Measurements from ENCODE around the gene NRXN3. TPM values are rescaled to one million over a fixed set of nuclear protein-coding genes. Genes with fewer than 3 reads are reported as not detected.

Gene NRXN3
- polyA plus RNA-seq, 1 donor from 2014 or later, result 110 TPM

DNA sequence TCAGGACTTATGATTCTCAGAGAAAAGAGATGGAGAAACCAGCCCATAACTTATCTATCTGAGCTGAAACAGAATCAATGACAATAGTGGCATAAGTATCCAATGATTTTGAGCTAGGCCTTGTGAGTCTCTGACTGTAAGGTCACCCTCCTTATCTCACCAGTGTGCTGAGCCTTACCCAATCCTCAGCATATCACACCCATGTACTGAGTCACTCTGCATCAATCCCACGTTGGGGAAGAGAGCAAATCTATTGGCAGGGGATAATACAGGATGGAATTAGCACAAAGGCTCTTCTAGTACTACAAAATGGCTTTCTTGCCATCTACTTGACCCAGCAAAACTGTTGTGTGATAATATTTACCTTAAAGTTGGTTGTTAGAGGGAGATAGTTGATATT is 997.8 kb downstream of the NRXN3 start:
- Histone ChIP-seq H2AFZ (ENCODE audit: low read depth, low read length) (no peak overlapping the region), H3K4me3 (ENCODE audit: low read length) (no peak overlapping the region), H3K9me2 (ENCODE audit: insufficient read depth, low read length) (no peaks in the 10 kb centered on the region), H3K27ac (ENCODE audit: low read length) (no peak overlapping the region), H4K20me1 (ENCODE audit: insufficient read depth) (no peaks in the 10 kb centered on the region), H3K27me3 (ENCODE audit: insufficient read depth, low read depth, low read length) (no peaks in the 10 kb centered on the region), H3F3A (ENCODE audit: insufficient read depth, low read length, poor library complexity, severe bottlenecking) (peaks cover 3% of the 10 kb centered on the region), H3K9ac (ENCODE audit: low read length) (no peak overlapping the region), H3K9me3 (ENCODE audit: low read length) (no peaks in the 10 kb centered on the region), H3K79me2 (replicated peaks; ENCODE audit: insufficient read depth, low read length) (peaks cover 3% of the 10 kb centered on the region), H3K36me3 (ENCODE audit: insufficient read depth, low read length) (no peaks in the 10 kb centered on the region), H3K4me2 (ENCODE audit: low read length) (no peak overlapping the region)
- no peak for TF ChIP-seq SMC3 (conservative IDR thresholded peaks at IDR 0.05; ENCODE audit: poor library complexity)
- TF ChIP-seq, protein P1, sequence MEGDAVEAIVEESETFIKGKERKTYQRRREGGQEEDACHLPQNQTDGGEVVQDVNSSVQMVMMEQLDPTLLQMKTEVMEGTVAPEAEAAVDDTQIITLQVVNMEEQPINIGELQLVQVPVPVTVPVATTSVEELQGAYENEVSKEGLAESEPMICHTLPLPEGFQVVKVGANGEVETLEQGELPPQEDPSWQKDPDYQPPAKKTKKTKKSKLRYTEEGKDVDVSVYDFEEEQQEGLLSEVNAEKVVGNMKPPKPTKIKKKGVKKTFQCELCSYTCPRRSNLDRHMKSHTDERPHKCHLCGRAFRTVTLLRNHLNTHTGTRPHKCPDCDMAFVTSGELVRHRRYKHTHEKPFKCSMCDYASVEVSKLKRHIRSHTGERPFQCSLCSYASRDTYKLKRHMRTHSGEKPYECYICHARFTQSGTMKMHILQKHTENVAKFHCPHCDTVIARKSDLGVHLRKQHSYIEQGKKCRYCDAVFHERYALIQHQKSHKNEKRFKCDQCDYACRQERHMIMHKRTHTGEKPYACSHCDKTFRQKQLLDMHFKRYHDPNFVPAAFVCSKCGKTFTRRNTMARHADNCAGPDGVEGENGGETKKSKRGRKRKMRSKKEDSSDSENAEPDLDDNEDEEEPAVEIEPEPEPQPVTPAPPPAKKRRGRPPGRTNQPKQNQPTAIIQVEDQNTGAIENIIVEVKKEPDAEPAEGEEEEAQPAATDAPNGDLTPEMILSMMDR (IDR thresholded peaks at IDR 0.05; ENCODE audit: poor library complexity, severe bottlenecking), result no peak
- no peak for TF ChIP-seq TAF1 (IDR thresholded peaks at IDR 0.05; ENCODE audit: low read depth)
- TF ChIP-seq RAD21 (conservative IDR thresholded peaks at IDR 0.05), result no peak
- TF ChIP-seq POLR2AphosphoS5 (IDR thresholded peaks at IDR 0.05), result no peak
- TF ChIP-seq EZH2 (IDR thresholded peaks at IDR 0.05; ENCODE audit: borderline replicate concordance, insufficient read depth, low read length, poor library complexity, severe bottlenecking), result no peak
- TF ChIP-seq EP300 (conservative IDR thresholded peaks at IDR 0.05; ENCODE audit: poor library complexity, severe bottlenecking), result no peak
- TF ChIP-seq MXI1 (conservative IDR thresholded peaks at IDR 0.05; ENCODE audit: poor library complexity, severe bottlenecking), result no peak
- TF ChIP-seq, protein P2, sequence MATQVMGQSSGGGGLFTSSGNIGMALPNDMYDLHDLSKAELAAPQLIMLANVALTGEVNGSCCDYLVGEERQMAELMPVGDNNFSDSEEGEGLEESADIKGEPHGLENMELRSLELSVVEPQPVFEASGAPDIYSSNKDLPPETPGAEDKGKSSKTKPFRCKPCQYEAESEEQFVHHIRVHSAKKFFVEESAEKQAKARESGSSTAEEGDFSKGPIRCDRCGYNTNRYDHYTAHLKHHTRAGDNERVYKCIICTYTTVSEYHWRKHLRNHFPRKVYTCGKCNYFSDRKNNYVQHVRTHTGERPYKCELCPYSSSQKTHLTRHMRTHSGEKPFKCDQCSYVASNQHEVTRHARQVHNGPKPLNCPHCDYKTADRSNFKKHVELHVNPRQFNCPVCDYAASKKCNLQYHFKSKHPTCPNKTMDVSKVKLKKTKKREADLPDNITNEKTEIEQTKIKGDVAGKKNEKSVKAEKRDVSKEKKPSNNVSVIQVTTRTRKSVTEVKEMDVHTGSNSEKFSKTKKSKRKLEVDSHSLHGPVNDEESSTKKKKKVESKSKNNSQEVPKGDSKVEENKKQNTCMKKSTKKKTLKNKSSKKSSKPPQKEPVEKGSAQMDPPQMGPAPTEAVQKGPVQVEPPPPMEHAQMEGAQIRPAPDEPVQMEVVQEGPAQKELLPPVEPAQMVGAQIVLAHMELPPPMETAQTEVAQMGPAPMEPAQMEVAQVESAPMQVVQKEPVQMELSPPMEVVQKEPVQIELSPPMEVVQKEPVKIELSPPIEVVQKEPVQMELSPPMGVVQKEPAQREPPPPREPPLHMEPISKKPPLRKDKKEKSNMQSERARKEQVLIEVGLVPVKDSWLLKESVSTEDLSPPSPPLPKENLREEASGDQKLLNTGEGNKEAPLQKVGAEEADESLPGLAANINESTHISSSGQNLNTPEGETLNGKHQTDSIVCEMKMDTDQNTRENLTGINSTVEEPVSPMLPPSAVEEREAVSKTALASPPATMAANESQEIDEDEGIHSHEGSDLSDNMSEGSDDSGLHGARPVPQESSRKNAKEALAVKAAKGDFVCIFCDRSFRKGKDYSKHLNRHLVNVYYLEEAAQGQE (IDR thresholded peaks at IDR 0.05; ENCODE audit: borderline replicate concordance), result no peak

DNA sequence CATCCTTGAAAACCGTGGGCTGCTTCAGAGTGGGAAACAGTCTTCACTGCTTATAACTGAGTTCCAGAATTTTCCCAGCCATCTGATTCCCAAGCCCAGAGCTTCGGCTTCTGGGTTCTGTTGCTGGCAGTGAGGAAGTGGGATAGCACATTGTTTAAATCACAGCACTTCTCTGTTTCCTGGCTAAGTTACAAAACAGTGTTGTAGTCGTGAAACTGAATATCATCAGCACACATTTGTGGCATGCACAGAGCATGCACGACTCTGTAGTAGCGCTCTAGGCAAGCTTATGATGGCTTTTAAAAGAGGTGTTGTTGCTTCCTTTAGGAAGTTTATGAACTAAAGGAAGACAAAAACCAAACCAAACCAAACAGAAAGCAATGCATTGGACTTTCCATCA is 1005.5 kb downstream of the NRXN3 start:
- H4K20me1 ChIP-seq (ENCODE audit: insufficient read depth), result no peaks in the 10 kb centered on the region
- H3K79me2 ChIP-seq (replicated peaks; ENCODE audit: insufficient read depth, low read length), result no peaks in the 10 kb centered on the region
- no peaks in the 10 kb centered on the region for H3K36me3 ChIP-seq (ENCODE audit: insufficient read depth, low read length)
- H3K4me2 ChIP-seq (ENCODE audit: low read length), result no peak overlapping the region
- H2AFZ ChIP-seq (ENCODE audit: low read depth, low read length), result no peak overlapping the region
- no peaks in the 10 kb centered on the region for H3K27me3 ChIP-seq (ENCODE audit: insufficient read depth, low read depth, low read length)
- no peaks in the 10 kb centered on the region for H3K9me3 ChIP-seq (ENCODE audit: low read length)
- no peak overlapping the region for H3K4me3 ChIP-seq (ENCODE audit: low read length)
- H3K27ac ChIP-seq (ENCODE audit: low read length), result no peak overlapping the region
- no peak overlapping the region for H3K9ac ChIP-seq (ENCODE audit: low read length)
- TF ChIP-seq EP300 (conservative IDR thresholded peaks at IDR 0.05; ENCODE audit: poor library complexity, severe bottlenecking) (no peak), SMC3 (conservative IDR thresholded peaks at IDR 0.05; ENCODE audit: poor library complexity) (no peak), TAF1 (IDR thresholded peaks at IDR 0.05; ENCODE audit: low read depth) (no peak), POLR2AphosphoS5 (IDR thresholded peaks at IDR 0.05) (no peak), MXI1 (conservative IDR thresholded peaks at IDR 0.05; ENCODE audit: poor library complexity, severe bottlenecking) (no peak), RAD21 (conservative IDR thresholded peaks at IDR 0.05) (no peak), EZH2 (IDR thresholded peaks at IDR 0.05; ENCODE audit: borderline replicate concordance, insufficient read depth, low read length, poor library complexity, severe bottlenecking) (no peak)
- TF ChIP-seq, protein P1 (IDR thresholded peaks at IDR 0.05; ENCODE audit: poor library complexity, severe bottlenecking), result no peak
- TF ChIP-seq, protein P2 (IDR thresholded peaks at IDR 0.05; ENCODE audit: borderline replicate concordance), result no peak
- no peaks in the 10 kb centered on the region for H3F3A ChIP-seq (ENCODE audit: insufficient read depth, low read length, poor library complexity, severe bottlenecking)
- H3K9me2 ChIP-seq (ENCODE audit: insufficient read depth, low read length), result no peaks in the 10 kb centered on the region
